Mucosa of gallbladder (tissue), 1 donor: Measurements from ENCODE around the gene EPSTI1. TPM values are rescaled to one million over a fixed set of nuclear protein-coding genes. Genes with fewer than 3 reads are reported as not detected.
"Not testable (repeated sequence)": the region's sequence is repeated elsewhere in the genome, so short reads cannot be mapped to it uniquely, and the experiment has no call there.

Experiments
- DNase-seq: peaks from one replicate; pipeline ENCODE4 v3.0.0-alpha.2; 2020; ENCODE audit warnings: low spot score
- total RNA-seq: library from RNA; stranded (reverse); gene quantifications from one replicate; pipeline ENCODE4 v1.2.1, GENCODE V29; 2021
- donor health status: DM: no; HTN: no; CAD: no.

The EPSTI1 gene
- total RNA-seq, 1 donor from 2014 or later, result 9.0 TPM

DNA sequence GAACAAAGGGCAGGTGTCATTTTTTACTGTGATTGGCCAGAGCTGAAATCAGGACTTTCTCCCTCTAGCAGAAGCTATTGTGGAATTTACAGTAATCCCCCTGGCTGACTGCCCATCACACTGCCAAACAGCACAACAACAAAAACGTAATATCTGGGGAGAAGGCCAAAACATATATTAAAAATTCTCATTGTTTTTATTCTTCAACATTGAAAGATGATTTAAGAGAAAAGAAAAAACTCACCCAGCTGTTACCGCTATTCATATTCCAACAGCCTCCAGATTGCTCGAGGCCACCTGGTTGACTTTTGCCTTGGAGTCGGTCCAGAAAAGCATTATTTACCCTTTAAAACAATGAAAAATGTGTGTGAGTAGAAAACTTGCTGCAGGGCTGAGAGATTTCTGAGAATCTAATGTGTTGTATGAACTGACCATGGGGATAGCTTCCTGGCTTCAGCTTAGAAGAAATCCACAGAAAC, 97.2 kb downstream of the EPSTI1 start:
- DNase-seq, result no peak

DNA sequence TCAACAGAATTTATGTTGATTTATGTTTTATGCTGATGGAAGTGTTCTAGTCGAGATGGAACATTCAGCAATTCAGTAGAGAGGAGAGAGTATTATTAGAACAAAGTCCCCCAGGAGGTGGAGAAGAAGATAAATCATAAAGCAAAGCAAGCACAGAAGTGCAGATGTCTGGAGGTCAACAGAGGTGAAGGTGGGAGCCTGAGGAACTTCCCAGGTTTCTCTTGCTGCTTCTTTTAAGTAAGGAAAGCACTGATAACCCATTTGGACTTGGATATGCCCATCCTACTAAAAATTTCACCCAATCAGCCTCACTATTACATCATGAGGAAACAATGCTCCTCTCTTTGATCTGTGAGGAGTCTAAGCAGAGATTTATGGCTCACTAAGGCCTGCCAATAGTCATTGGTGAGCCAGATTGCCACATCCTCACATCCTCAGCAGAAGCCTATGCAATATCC, 98.8 kb downstream of the EPSTI1 start:
- DNase-seq, result no peak

DNA sequence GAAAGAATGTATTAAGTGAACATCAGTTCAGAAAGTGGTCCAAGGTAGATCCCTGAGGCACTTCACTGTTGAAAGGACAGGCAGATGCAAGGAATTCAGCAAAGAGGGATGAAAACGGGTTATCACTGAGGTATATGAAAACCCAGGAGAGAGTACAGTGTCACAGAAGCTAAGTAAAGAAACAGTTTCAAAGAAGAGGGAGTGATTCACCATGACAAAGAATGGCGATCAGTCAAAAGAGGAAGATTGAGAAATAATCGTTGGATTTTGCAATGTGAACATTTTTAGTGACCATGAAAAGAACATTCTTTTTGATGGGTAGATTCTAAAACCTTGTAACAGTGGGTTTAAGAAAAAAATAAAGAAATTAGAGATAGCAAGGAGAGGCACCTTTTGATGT, 99.3 kb downstream of the EPSTI1 start:
- DNase-seq, result no peak

GRCh38 chr13:42891591-42891990, 100.5 kb downstream of the EPSTI1 start:
- DNase-seq, result no peak

DNA sequence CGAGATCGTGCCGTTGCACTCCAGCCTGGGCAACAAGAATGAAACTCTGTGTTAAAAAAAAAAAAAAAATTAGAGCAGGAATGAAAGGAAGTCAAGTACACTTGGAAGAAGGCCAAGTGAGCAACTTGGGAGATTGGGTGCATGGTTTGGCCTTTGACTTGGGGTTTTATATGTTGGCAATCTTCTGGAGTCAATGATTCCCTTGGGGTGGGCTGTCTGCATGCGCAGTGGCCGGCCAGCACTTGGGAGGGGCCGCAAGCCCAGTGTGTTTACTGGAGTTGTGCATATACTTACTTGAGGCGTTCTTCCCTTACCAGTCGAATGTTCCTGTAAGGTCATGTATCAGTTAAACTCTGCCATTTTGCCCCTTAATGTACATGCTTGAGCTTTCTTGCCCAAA, 106.7 kb downstream of the EPSTI1 start:
- DNase-seq, result no peak

DNA sequence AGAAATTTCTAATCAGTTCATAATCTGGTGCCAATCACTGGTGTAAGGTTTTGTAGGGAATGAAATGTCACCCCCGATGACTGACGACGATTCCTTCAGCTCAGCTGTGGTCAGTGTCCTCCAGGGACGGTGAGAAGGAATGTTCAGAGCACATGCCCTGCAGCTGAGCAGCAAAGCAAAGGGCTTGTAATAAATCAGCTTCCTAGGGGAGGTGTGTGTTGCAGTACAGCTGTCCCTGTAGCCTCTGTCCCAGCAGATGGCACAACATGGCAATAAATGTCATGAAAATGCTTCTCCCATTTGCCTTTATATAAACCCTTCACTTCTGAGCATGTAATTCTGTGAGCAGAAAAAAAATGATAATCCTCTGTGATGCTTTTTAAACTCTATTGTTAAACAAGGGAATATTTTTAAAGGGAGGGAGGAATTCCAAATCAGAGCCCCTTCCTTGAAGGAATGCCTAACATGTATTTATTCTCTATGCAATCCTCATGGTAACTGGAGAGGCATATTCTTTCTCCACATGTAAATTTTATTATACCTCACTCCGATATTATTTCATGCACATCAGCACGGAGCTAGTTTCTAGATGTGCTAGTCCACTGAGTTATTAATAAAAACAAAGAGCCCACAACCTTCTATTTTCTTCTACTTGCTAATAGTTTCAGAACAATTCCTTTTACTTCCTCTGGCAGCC, 108.1 kb downstream of the EPSTI1 start:
- DNase-seq, result no peak

DNA sequence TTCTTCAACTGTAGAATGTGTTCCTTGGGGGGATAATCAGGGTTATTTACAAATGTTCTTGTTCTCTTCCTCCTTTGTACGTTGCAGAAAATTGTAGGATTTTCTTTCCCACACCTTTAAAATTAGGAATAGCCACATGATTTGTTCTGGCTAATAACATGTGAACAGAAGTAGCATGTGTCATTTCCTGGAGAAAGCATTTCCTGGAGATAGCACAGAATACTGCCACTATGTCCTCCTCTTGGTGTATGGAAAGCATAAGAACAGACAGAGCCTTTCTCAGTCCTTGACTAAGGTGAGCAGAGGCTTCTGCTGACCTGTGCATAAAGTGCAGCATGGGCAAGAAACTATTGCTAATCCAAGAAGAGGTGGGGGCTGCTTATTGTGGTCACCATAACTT, 108.9 kb downstream of the EPSTI1 start:
- no peak for DNase-seq

DNA sequence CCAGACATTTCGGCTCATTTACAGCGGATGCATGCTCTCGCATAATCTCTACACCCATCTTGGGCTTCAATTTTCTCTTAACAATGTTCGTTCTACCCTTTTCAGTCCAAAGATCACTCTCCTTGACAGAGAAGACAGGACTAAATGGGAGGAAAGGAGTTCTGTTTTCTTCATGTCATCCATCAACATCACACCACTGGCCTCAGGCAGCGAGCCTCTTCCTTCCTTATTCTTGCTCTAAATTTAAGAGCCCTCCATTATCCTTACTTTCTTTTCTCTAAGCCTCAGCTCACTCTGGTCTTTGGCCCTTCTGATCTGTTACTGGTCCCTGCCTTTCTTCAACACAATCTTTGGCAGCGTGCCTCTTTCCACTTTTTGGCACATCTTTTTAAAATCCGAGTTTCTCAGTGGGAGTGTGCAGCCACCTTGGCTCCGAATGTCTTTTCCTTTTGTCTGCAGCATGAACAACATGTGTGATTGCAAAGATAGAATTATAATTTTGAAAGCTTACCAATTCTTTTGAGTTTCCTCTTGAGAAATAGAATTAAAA, 111.9 kb downstream of the EPSTI1 start:
- no peak for DNase-seq

- DNase-seq, result no peak
Measured at GRCh38 chr13:42878721-42879120, 113.3 kb downstream of the EPSTI1 start.

- DNase-seq, result no peak
Measured at GRCh38 chr13:42876887-42877545, 115.0 kb downstream of the EPSTI1 start.

GRCh38 chr13:42876270-42876714, 115.7 kb downstream of the EPSTI1 start:
- no peak for DNase-seq

DNA sequence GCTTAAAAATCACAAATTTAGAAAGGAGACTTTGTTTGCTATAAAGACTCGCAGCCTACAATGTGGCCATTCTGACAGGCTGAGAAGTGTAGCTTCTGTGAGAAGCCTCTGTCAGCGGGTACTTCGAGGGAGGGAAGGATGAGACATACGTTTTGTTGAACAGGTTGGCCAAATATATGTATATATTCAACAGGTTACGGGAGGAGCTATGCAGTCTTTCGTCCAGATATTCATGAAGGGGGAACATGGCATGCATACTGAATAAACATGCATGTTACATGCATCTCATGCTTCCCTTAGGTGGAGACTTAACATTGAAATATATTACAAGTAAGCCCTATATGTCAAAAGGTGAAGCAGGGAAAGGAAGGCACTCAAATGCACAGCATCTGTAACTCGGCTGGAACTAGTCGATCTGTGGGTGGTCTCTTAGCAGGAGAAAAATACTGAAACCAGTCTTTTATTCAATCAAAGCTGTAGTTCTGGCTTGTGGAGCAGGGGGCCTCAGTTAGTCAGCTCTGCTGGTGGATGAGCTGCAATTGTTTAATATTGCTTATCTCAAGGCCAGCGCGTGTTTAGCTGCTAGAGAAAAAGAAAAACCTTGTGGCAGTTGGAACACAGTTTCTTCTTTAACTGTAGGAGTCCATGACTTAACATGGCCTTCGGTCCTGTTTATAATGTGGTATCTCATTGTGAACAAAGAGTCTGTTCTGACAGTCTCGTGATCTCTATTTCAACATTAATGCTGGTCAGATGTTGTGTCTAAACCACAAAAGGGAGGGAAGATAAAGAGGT, 116.4 kb downstream of the EPSTI1 start:
- no peak for DNase-seq

DNA sequence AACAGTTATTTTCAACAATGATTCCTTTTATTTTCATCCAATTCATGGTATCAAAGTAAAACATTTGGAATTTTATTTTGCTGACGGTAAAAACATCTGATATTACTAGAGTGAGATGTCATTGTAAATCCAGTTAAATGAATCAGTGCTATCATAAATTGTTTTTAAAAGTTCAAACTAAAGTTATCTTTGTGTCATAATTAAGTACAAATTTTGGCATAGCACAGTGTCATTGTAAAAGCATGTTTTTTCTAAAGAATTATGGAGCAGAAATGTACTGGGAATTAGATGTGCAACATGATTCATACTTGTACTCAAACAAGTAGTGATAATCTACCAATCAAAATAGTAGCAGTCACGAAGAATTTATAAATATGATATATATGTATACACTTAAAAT, 117.8 kb downstream of the EPSTI1 start:
- DNase-seq, result no peak

- no peak for DNase-seq
Measured at GRCh38 chr13:42873081-42873480, 119.0 kb downstream of the EPSTI1 start.

GRCh38 chr13:42867232-42867631, 124.8 kb downstream of the EPSTI1 start:
- no peak for DNase-seq

GRCh38 chr13:42865768-42866102, 126.3 kb downstream of the EPSTI1 start:
- DNase-seq, result no peak

DNA sequence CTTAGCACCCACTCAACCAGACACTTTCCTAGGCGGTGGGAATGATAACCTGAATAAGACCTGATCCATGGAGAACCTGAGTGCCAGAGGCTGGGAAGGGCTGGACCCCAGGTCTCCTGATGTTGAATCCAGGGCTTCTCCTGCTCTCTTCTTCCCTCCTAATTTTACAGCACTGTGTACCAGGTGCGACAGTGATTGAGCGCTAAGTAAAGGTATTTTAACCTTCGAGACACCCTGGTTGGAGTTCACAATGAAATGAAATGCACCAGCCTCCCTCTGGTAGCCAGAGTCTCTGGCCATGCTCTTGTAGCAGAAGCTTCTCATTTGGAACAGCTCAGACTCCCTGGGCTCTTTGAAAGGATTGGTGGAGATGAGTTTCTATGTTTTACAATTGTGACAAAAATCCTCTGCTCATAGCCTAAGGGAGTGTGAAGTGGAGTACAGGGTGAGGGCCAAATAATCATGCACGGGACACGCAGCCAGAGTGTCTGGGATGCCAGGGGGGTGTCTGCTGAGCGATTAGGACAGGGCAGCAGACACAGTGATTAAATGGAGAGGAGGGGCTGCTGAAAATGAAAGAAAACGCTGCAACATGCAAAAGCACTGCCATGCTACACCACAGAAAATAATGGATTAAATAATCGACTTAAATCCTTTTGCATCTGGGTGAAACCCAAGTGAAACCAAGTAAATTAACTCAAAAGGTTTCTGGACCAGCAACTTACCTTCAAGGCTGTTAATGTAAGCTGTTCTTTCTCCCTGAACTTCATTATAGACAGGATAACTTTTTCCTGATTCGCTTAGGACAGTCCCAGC, 126.9 kb downstream of the EPSTI1 start:
- no peak for DNase-seq

DNA sequence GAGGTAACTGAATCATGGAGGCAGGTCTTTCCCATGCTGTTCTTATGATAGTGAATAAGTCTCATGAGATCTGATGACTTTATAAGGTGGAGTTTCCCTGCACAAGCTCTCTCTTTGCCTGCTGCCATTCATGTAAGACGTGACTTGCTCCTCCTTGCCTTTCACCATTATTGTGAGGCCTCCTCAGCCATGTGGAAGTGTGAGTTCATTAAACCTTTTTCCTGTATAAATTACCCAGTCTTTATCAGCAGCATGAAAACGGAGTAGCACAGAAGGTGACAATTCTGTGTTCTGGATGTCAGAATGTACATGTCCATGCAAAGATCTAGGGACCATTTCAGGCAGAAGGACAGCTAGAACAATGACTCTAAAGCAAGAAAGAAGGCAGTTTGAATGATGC, 129.7 kb downstream of the EPSTI1 start:
- DNase-seq, result not testable (repeated sequence)

DNA sequence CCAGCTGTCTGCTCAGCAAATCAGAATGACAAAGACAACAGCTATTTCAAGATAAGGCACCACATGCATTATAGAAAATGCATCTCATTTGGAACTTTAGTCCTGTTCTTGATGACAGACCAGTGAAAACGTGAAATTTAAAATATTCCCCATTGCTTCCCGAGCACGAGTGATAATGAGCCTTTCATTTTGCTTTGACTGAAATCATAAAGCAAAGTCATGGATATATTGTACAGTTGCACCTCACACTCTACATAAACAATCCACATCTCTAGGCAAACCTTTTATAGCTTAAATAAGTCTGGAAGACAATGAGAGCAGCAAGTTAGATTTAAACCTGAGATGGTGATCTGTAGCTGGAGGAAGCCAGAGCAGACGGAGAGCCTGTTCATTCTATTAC, 131.6 kb downstream of the EPSTI1 start:
- no peak for DNase-seq

- DNase-seq, result no peak
Measured at GRCh38 chr13:42859760-42860159, 132.3 kb downstream of the EPSTI1 start.

DNA sequence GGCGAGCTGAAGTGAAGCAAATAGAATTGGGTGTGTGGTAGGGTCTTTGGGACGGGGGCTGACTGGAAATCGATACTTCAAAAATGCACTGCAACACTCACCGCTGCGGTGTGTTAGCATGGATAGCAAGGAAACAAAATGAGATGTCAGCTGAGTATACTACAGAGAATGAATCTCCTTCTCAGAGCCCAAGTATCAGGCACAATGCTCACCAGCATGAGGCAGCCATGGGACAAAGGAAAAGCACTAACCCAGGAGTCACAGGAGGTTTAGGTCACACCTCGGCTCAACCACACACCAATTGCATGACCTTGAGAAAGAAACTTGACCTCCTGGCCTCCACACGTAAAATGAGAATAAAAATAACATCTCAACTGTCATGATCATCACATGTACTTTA, 136.6 kb downstream of the EPSTI1 start:
- no peak for DNase-seq
